Left lung (tissue), 10 donors: ENCODE data around the gene FBXO41. TPM values are rescaled to one million over a fixed set of nuclear protein-coding genes. Genes with fewer than 3 reads are reported as not detected.

ENCODE experiments used
- ATAC-seq: fragments of 200-7000 bp; cut with Tn5 transposase; one replicate; pipeline ENCODE4 v1.9.1; 2020; ENCODE audit warnings: moderate library complexity
- DNase-seq, 4 donors: peaks; one replicate each; pipeline ENCODE4 v3.0.0-alpha.2; 2013 to 2020
- H3K27ac ChIP-seq, 2 donors: fragments of 200-600 bp; sonication (generic) in 1 of 2; one replicate each; pipeline versions ENCODE4 v1.5.0 to v1.8.0; 2020 to 2021
- H3K27me3 ChIP-seq, 2 donors: fragments of 200-600 bp; sonication (generic) in 1 of 2; one replicate each; pipeline versions ENCODE4 v1.5.0 to v1.8.0; 2020 to 2021
- H3K36me3 ChIP-seq, 2 donors: fragments of 200-600 bp; sonication (generic) in 1 of 2; one replicate each; pipeline versions ENCODE4 v1.5.0 to v1.8.0; 2020 to 2021
- H3K4me1 ChIP-seq, 2 donors: fragments of 200-600 bp; one replicate each; pipeline ENCODE4 v1.8.0; 2021
- H3K4me3 ChIP-seq, 2 donors: fragments of 200-600 bp; sonication (generic) in 1 of 2; one replicate each; pipeline versions ENCODE4 v1.5.0 to v1.8.0; 2020 to 2021; ENCODE audit warnings: mild to moderate bottlenecking in 1 of 2
- H3K9me3 ChIP-seq, 2 donors: fragments of 200-600 bp; sonication (generic) in 1 of 2; one replicate each; pipeline versions ENCODE4 v1.5.0 to v1.8.0; 2020 to 2021
- CTCF ChIP-seq, 2 donors: fragments of 200-600 bp; sonication (generic) in 1 of 2; IDR thresholded peaks; one replicate each; pipeline versions ENCODE4 v1.5.0 to v1.8.0; 2021; ENCODE audit warnings: antibody characterized with exemption in 2 of 2
- intact Hi-C, 2 donors: fragments of 100-400 bp; cut with DNase I; formaldehyde crosslinking; loops; one replicate each; pipeline versions ENCODE4 v1.11.2 to v1.14.2; 2022
- polyA plus RNA-seq, 6 donors: library from polyadenylated mRNA; unstranded; fragments of 120-200 nt; gene quantifications; one replicate each; pipeline ENCODE4 v1.2.1, GENCODE V29; 2013; ENCODE audit not compliant: insufficient read length in 6 of 6
- total RNA-seq, 2 donors: library from RNA; stranded (reverse); fragmentation: NEBNext Ultra II Directional; extraction: Animal tissue kit (Norgen Biotek cat#: 25700); gene quantifications; one replicate each; pipeline ENCODE4 v1.2.1, GENCODE V29; 2021
- donor health status: DM: no; HTN: yes; CAD: no.
- donor health status: DM: no; HTN: no; CAD: no.

FBXO41 gene
- total and polyA plus RNA-seq, 8 donors, result 1.4 to 3.5 (median 1.9) TPM

GRCh38 chr2:73323551-73323950 lies 39.3 kb upstream of the FBXO41 start:
- H3K27me3 ChIP-seq, result peaks cover 0 to 53% of the 10 kb centered on the region in 2 donors
- H3K4me1 ChIP-seq, result no peaks in the 10 kb centered on the region
- H3K27ac ChIP-seq, result no peak overlapping the region
- TF ChIP-seq CTCF (IDR thresholded peaks at IDR 0.05), result no peak
- no peaks in the 10 kb centered on the region for H3K36me3 ChIP-seq
- DNase-seq (no peak), ATAC-seq (no peak)
- intact Hi-C loops, result no loop called here
- no peaks in the 10 kb centered on the region for H3K9me3 ChIP-seq
- no peak overlapping the region for H3K4me3 ChIP-seq

GRCh38 chr2:73314441-73314840 lies 30.2 kb upstream of the FBXO41 start:
- TF ChIP-seq CTCF (IDR thresholded peaks at IDR 0.05), result no peak
- Histone ChIP-seq H3K4me1 (no peaks in the 10 kb centered on the region), H3K4me3 (no peak overlapping the region), H3K27me3 (peaks cover 0 to 19% of the 10 kb centered on the region in 2 donors), H3K9me3 (no peaks in the 10 kb centered on the region), H3K36me3 (no peaks in the 10 kb centered on the region), H3K27ac (no peak overlapping the region)
- DNase-seq, result no peak
- intact Hi-C loops, result no loop called here
- ATAC-seq, result no peak

GRCh38 chr2:73307720-73308119 lies 23.4 kb upstream of the FBXO41 start:
- no peak for TF ChIP-seq CTCF (IDR thresholded peaks at IDR 0.05)
- no peaks in the 10 kb centered on the region for H3K9me3 ChIP-seq
- no peaks in the 10 kb centered on the region for H3K36me3 ChIP-seq
- H3K4me3 ChIP-seq, result no peak overlapping the region
- no peak overlapping the region for H3K27ac ChIP-seq
- H3K4me1 ChIP-seq, result no peaks in the 10 kb centered on the region
- ATAC-seq (no peak), DNase-seq (peak in 1 of 4 donors; percentile 54)
- H3K27me3 ChIP-seq, result peaks cover 0 to 6% of the 10 kb centered on the region in 2 donors
- intact Hi-C loops, result no loop called here

- intact Hi-C loops, result no loop called here
- ATAC-seq, result no peak
- no peak for TF ChIP-seq CTCF (IDR thresholded peaks at IDR 0.05)
Measured at GRCh38 chr2:73301636-73302035, 17.4 kb upstream of the FBXO41 start.

GRCh38 chr2:73300926-73301325 lies 16.6 kb upstream of the FBXO41 start:
- TF ChIP-seq CTCF (IDR thresholded peaks at IDR 0.05), result no peak
- Histone ChIP-seq H3K27me3 (peaks cover 2 to 37% of the 10 kb centered on the region in 2 donors), H3K36me3 (no peaks in the 10 kb centered on the region), H3K9me3 (no peaks in the 10 kb centered on the region), H3K4me3 (no peak overlapping the region), H3K4me1 (no peaks in the 10 kb centered on the region), H3K27ac (no peak overlapping the region)
- no peak for ATAC-seq
- intact Hi-C loops, result no loop called here
- no peak for DNase-seq

More at GRCh38 chr2:73301636-73302035, 17.4 kb upstream of the FBXO41 start:
- Histone ChIP-seq H3K4me3 (no peak overlapping the region), H3K27me3 (peaks cover 0 to 30% of the 10 kb centered on the region in 2 donors), H3K36me3 (no peaks in the 10 kb centered on the region), H3K27ac (no peak overlapping the region), H3K9me3 (no peaks in the 10 kb centered on the region), H3K4me1 (no peaks in the 10 kb centered on the region)
- DNase-seq, result no peak
